Heart right ventricle (tissue), 16 donors: ENCODE data around the gene CPT1A. TPM values are rescaled to one million over a fixed set of nuclear protein-coding genes. Genes with fewer than 3 reads are reported as not detected.
A peak's percentile ranks its signal among the peaks of the same experiment; 100 is the strongest.

Experiments
- ATAC-seq, 8 donors: fragments of 200-7000 bp; cut with Tn5 transposase; one replicate each; pipeline ENCODE4 v1.9.1; 2020; ENCODE audit warnings: mild to moderate bottlenecking in 8 of 8, moderate library complexity in 8 of 8, moderate number of reproducible peaks in 1 of 8
- DNase-seq, 2 donors: peaks; one replicate each; pipeline ENCODE4 v3.0.0-alpha.2; 2020
- H3K27ac ChIP-seq, 10 donors: fragments of 200-600 bp; sonication (generic) in 2 of 10; one replicate each; pipeline versions ENCODE4 v1.5.0 to v1.8.0; 2020 to 2022; ENCODE audit warnings: mild to moderate bottlenecking in 3 of 10
- H3K27me3 ChIP-seq, 7 donors: fragments of 200-600 bp; one replicate each; pipeline ENCODE4 v1.8.0; 2021 to 2022; ENCODE audit warnings: mild to moderate bottlenecking in 2 of 7
- H3K36me3 ChIP-seq, 9 donors: fragments of 200-600 bp; sonication (generic) in 1 of 9; one replicate each; pipeline versions ENCODE4 v1.5.0 to v1.8.0; 2020 to 2022; ENCODE audit warnings: mild to moderate bottlenecking in 2 of 9
- H3K4me1 ChIP-seq, 9 donors: fragments of 200-600 bp; sonication (generic) in 1 of 9; one replicate each; pipeline versions ENCODE4 v1.5.0 to v1.8.0; 2020 to 2022; ENCODE audit warnings: mild to moderate bottlenecking in 4 of 9
- H3K4me3 ChIP-seq, 10 donors: fragments of 200-600 bp; sonication (generic) in 2 of 10; one replicate each; pipeline versions ENCODE4 v1.5.0 to v1.8.0; 2020 to 2022; ENCODE audit warnings: mild to moderate bottlenecking in 7 of 10, moderate library complexity in 2 of 10
- H3K9me3 ChIP-seq, 11 donors: fragments of 200-600 bp in 10 of 11; sonication (generic) in 2 of 11; one replicate each; pipeline versions ENCODE4 v1.5.0 to v1.8.0; 2013 to 2022; ENCODE audit warnings: mild to moderate bottlenecking in 2 of 11, control low read depth in 1 of 11, moderate library complexity in 1 of 11
- WGBS, 2 donors: extraction: QIAGEN DNeasy Blood & Tissue Kit; methylation state at CpG; one replicate each; pipeline ENCODE4 v1.1.7; 2013; ENCODE audit warnings: inconsistent platforms in 1 of 2; 5-methylcytosine and 5-hydroxymethylcytosine counted together
- intact Hi-C, 10 donors: fragments of 100-400 bp; cut with DNase I; formaldehyde crosslinking; loops; one replicate each; pipeline versions ENCODE4 v1.11.1 to v1.14.2; 2022
- polyA plus RNA-seq, 2 donors: library from polyadenylated mRNA; stranded (reverse); fragments of 200-250 nt; gene quantifications; one replicate each; pipeline ENCODE4 v1.2.3, GENCODE V29; 2013
- total RNA-seq, 10 donors: library from RNA; stranded (reverse); fragmentation: NEBNext Ultra II Directional in 3 of 10; extraction: Animal tissue kit (Norgen Biotek cat#: 25700) in 3 of 10; gene quantifications; one replicate each; pipeline versions ENCODE4 v1.2.1 to v1.2.4, GENCODE V29; 2021 to 2023
- TF ChIP-seq, protein P1 (sequence below), 9 donors: fragments of 200-600 bp; sonication (generic) in 2 of 9; IDR thresholded peaks; one replicate each; pipeline versions ENCODE4 v1.5.0 to v1.8.0; 2021 to 2022; ENCODE audit warnings: antibody characterized with exemption in 9 of 9, mild to moderate bottlenecking in 5 of 9, moderate library complexity in 1 of 9
- donor health status: Arrhythmogenic right ventricular cardiomyopathy.
- donor health status: ischemic (EF 13 %, LVEDD 7.1; RV severe dilation, severe dysfunction).
- donor health status: healthy with polysubstance abuse.
- donor health status: DM: no; HTN: yes; CAD: no.
- donor health status: DM: no; HTN: no; CAD: no.
- donor health status: ischemic (EF 25% LVEDD 6.9; RV normal size, moderate dysfunction).
- donor health status: ischemic (EF 25% LVEDD 5.7; RV mildly dilated, moderate dysfunction).
- donor health status: healthy.
- donor health status: DM: yes; HTN: yes; CAD: no.
- donor health status: Ischemic cardiomyopathy.
- donor health status: ischemic (EF 35%, LVEDD 5.7; RV mildly dilated, moderate dysfunction).
- donor health status: nonischemic (EF 11% LVEDD 7.7; RV severe dilation, severe dysfunction).
- donor health status: DM: yes; HTN: yes; CAD: no.
- donor health status: PGD.
- donor health status: ischemic (EF 29% LVEDD 5.4; RV normal size, mild dysfunction).
- donor health status: nonischemic (EF 23%, LVEDD 6.1; RV moderate dilation, normal function).

Gene CPT1A
- total and polyA plus RNA-seq, 12 donors = 18.8 to 84.4 (median 44.2) TPM

DNA sequence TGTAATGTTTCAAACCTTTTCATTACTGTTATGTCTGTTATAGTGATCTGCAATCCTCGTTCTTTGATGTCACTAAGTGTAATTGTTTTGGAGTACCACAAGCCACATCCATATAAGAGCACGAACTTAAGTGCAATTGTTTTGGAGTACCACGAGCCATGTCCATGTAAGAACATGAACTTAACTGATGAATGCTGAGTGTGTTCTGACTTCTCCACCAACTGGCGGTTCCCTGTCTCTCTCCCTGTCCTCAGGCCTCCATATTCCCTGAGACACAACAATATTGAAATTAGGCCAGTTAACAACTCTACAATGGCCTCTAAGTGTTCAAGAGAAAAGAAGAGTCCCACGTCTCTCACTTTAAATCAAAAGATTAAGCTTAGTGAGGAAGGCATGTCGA is 113.9 kb downstream of the CPT1A start:
- TF ChIP-seq, protein P1, sequence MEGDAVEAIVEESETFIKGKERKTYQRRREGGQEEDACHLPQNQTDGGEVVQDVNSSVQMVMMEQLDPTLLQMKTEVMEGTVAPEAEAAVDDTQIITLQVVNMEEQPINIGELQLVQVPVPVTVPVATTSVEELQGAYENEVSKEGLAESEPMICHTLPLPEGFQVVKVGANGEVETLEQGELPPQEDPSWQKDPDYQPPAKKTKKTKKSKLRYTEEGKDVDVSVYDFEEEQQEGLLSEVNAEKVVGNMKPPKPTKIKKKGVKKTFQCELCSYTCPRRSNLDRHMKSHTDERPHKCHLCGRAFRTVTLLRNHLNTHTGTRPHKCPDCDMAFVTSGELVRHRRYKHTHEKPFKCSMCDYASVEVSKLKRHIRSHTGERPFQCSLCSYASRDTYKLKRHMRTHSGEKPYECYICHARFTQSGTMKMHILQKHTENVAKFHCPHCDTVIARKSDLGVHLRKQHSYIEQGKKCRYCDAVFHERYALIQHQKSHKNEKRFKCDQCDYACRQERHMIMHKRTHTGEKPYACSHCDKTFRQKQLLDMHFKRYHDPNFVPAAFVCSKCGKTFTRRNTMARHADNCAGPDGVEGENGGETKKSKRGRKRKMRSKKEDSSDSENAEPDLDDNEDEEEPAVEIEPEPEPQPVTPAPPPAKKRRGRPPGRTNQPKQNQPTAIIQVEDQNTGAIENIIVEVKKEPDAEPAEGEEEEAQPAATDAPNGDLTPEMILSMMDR (IDR thresholded peaks at IDR 0.05) = peak in 3 of 9 donors; percentile 29 to 33 (median 29)
- Histone ChIP-seq H3K27ac (no peak overlapping the region), H3K36me3 (no peaks in the 10 kb centered on the region), H3K27me3 (peaks cover 0 to 3% (median 0%) of the 10 kb centered on the region in 7 donors), H3K4me1 (no peaks in the 10 kb centered on the region), H3K9me3 (no peaks in the 10 kb centered on the region), H3K4me3 (no peak overlapping the region)
- ATAC-seq (peak in 1 of 8 donors; percentile 50), DNase-seq (no peak)
- intact Hi-C loops = no loop called here
- WGBS, 2 donors = 83% methylated on average over 6 of the region's 6 CpGs

DNA sequence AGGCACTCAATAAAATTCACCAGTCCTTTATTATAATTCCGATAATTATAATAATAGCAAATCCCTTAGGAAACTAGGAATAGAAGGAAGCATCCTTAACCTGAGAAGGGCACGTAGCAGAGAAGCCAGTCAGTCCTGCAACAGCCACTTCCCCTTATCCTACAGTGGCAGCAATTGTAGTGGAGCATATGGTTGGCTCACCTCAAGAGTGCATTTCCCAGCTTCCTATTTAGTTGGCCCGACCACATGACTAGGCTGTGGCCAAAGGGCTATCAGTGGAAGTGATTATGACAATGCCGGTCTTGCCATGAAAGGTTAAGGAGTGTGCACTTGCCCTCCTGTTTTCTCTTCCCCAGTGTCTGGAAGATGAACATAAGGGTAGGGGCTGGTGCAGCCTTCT is 117.4 kb downstream of the CPT1A start:
- Histone ChIP-seq H3K27ac (no peak overlapping the region), H3K4me1 (no peaks in the 10 kb centered on the region), H3K36me3 (no peaks in the 10 kb centered on the region), H3K4me3 (no peak overlapping the region), H3K9me3 (peaks cover 0 to 12% (median 0%) of the 10 kb centered on the region in 11 donors), H3K27me3 (peaks cover 0 to 15% (median 0%) of the 10 kb centered on the region in 7 donors)
- TF ChIP-seq, protein P1 (IDR thresholded peaks at IDR 0.05) = no peak
- WGBS, 2 donors = 69 to 76% methylated on average over 4 of the region's 4 CpGs
- ATAC-seq = no peak
- intact Hi-C loops = no loop called here
- DNase-seq = no peak

DNA sequence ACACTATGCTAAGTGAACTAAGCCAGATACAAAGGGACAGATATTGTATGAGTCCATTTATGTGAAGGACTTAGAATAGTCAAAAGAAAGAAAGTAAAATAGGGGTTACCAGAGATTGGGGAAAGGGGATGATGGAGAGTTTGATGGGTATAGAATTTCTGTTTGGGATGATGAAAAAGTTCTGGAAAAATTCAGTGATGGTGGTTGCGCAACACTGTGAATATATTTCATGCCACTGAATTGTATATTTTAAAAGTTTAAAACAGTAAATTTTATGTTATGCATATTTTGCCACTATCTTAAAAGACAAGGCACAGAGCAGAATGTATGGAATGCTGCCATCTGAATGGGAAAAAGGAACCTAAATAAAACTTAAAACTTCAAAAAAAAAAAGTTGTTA is 119.6 kb downstream of the CPT1A start:
- intact Hi-C loops = no loop called here
- Histone ChIP-seq H3K36me3 (no peaks in the 10 kb centered on the region), H3K4me1 (no peaks in the 10 kb centered on the region), H3K27ac (no peak overlapping the region), H3K4me3 (no peak overlapping the region), H3K27me3 (peaks cover 0 to 17% (median 0%) of the 10 kb centered on the region in 7 donors), H3K9me3 (peaks cover 0 to 12% (median 0%) of the 10 kb centered on the region in 11 donors)
- TF ChIP-seq, protein P1 (IDR thresholded peaks at IDR 0.05) = no peak
- no peak for DNase-seq
- WGBS, 2 donors = 97 to 100% methylated on average over 1 of the region's 1 CpG
- no peak for ATAC-seq

DNA sequence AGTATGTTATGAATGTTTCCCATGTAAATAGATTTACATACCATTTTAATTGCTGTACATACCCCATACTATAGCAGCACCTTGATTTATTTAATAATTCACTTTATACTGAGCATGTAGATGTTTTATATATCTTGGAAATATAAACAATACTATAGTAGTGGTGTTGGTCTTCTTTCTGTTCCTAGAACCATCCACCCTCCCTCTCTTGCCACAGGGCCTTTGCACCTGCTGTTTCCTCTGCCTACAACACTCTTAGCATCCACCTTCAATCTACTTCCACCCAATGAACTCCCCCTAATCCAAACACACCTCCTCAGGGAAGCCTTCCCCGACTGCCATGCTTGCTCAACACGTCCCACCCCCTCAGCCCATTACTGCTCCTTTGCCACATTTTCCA is 120.6 kb downstream of the CPT1A start:
- ATAC-seq = no peak
- no peaks in the 10 kb centered on the region for H3K36me3 ChIP-seq
- TF ChIP-seq, protein P1 (IDR thresholded peaks at IDR 0.05) = no peak
- intact Hi-C loops = no loop called here
- H3K9me3 ChIP-seq = peaks cover 0 to 12% (median 0%) of the 10 kb centered on the region in 11 donors
- DNase-seq = no peak
- peaks cover 0 to 24% (median 0%) of the 10 kb centered on the region in 7 donors for H3K27me3 ChIP-seq
- no peak overlapping the region for H3K4me3 ChIP-seq
- 83 to 95% methylated on average over 2 of the region's 2 CpGs for WGBS, 2 donors
- H3K27ac ChIP-seq = no peak overlapping the region
- H3K4me1 ChIP-seq = no peaks in the 10 kb centered on the region
